ENCODE results near the gene MTX1.
"Not testable (repeated sequence)": the region's sequence is repeated elsewhere in the genome, so short reads cannot be mapped to it uniquely, and the experiment has no call there.

Gene MTX1

DNA sequence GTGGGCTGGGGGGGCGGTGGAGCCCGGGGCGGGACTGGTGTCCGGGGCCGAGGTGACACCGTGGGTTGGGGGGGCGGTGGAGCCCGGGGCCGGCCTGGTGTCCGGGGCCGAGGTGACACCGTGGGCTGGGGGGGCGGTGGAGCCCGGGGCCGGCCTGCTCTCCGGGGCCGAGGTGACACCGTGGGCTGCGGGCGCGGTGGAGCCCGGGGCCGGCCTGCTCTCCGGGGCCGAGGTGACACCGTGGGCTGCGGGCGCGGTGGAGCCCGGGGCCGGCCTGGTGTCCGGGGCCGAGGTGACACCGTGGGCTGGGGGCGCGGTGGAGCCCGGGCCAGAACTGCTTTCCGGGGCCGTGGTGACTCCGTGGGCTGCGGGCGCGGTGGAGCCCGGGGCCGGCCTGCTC is 18.6 kb upstream of the MTX1 start:
- not testable (repeated sequence) for DNase-seq

DNA sequence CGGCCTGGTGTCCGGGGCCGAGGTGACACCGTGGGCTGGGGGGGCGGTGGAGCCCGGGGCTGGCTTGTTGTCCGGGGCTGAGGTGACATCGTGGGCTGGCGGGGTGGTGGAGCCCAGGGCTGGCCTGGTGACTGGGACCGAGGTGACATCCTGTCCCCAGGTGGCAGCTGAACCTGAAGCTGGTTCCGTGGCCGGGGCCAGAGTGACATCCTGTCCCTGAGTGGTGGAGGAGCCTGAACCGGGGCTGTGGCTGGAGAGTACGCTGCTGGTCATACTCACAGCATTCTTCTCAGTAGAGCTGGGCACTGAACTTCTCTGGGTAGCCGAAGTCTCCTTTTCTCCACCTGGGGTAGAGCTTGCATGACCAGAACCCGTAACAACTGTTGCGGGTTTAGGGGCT is 16.6 kb upstream of the MTX1 start:
- DNase-seq, result no peak

DNA sequence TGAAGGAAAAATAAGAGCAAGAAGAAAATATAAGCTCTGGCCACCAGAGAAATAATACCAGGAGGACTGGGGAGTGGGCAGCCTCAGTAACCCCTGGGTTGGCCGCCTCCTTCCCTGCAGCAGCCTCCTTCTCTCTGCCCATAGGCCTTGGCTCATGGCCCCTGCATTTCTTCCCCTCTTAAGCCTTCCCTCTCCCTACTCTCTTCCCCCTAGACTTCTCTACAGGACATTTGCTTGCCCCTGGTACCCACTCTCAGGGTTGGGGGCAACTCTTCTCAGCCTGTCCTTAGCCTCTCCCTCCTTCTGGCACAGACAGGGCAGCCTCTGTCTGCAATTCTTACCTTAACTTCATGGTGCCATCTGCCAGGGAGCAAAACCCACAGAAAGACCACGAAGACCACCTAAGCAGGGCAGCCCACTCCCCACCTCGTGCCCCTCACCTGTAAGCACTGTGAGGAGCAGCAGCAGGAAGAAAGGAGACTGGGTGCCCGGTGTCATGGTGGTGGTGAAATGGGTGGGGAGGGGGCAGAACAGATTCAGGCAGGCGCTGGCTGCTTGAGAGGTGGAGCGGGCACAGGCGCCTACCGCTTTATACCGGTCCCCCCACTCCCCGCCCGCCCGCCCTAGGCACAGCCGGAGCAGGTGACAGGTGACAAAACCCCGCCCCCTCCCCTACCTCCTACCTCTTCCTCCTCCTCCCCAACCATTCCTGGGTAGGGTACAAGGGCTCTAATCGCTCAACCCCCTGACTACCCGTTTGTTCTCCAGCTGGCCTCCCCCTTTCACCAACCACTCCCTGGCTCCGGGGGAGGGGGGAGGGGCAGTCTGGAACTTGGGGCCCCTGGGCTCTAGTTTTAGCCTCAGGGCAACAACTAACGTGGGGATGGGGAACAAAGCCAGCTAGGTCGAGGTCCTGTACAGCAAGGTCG is 15.9 kb upstream of the MTX1 start:
- peak; percentile 89 for DNase-seq

DNA sequence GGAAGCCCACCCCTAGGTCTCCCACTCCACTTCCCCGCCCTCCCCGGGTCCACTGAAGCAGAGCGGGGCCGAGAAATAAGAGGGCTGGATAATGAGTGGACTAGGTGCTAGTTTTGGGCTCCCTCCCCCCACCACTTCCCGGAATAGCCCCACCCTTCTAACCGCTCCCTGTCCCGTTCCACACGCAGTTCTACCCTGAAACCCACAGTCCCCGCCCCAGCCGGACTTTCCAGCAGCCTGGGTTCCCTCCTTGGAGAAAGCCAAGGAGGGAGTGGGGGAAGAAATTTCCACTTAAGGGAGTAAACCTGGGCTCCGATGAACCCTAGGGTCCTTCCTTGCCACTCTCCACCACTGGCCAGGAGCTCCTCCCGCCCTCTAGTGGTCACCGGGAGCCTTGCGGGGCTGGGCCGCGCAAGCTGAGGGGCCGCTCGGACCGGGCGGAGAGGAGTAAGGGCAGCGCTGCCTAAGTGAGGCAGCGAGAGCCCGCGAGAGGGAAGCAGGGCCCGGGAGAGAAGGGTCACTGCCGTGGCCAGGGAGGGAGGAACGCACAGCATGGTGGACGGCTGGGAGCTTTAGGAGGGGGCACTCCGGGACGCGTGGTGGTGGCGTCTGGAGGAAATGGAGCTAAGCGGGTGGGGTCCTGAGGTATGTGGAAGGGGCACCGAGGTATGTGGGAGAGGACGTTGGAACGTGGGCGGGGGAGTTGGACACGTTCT is 15.1 kb upstream of the MTX1 start:
- DNase-seq, result peak; percentile 98

DNA sequence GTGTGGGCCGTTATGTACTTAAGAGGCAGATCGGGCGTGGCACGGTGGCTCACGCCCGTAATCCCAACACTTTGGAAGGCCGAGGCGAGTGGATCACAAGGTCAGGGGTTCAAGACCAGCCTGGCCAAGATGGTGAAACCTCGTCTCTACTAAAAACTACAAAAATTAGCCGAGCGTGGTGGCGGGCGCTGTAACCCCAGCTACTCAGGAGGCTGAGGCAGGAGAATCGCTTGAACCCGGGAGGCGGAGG is 14.6 kb upstream of the MTX1 start:
- not testable (repeated sequence) for DNase-seq

DNA sequence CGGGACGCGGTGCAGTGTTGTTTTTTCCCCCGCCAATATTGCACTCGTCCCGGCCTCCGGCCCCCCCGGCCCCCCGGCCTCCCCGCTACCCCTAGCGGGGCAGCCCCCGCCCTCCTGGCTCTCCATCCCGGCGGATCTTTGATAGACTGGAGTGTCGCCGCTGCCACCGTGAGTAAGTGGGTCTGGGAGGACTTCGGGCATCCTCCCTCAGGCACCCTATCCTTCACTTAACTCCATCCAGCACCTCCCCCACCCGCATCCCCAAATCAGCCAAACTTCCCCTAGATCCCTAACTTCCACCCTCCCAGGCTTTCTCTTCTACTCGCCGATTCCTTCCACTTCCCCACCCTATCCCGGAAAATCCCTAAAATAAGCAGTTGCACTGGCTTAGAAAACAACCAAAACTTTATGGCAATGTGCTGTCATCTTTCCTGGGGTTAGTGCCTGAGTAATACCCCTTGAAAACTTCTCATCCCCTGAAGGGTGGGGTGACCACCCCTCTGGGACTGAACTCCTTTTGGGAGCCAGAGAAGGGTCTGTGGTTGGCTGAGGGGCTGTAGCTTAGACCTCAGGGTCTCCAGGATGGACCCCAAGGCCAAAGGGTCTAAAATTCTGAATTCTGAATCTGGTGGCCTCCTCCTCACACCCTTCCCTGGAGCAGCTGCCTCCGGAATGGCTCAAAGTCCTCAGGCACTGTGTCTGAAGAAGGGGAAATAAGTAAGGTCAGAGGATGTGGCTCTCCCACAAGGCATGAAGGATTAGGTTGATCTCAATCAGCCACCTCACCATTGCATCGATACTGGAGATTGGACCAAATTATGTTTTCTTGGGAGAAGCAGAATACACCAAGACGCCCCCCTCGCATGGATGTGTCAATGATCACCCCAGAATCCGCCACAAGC is 13.0 kb upstream of the MTX1 start:
- no peak for DNase-seq

DNA sequence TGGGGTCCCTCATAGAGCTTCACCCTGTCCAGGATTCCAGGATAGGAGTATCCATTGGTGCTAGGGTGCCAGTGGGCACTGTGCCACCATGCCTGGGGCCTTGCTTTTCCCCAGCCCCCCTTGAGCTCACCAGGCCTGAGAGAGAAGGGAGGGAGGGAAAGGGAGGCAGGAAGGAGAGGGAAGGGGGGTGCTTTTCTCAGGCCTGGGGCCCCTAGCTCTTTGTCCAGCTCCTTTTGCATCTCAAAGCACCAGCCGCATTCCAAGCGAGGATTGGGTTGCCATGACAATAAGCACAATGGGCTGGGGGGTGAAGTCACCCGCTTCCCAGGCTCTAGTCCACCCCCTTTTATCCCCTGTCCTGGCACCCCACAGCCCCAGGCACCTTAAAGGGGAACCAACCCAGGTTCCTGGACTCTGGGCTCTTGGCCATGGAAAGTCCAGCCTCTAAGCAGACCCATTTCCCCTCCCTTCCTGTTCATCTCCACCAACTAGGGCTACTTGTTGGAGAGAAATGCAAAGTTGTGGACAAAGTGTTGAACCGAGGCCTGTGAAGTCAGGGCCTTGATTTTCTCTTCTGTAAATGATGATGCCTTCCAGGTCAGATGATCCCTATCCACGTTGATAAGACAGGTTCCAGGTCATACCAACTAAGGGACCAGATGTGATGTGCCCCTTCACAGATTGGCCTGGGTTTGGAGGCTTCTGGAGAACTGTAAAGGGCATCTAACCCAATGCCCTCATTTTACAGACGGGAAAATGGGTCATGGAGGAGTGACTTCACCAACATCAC is 12.2 kb upstream of the MTX1 start:
- no peak for DNase-seq

DNA sequence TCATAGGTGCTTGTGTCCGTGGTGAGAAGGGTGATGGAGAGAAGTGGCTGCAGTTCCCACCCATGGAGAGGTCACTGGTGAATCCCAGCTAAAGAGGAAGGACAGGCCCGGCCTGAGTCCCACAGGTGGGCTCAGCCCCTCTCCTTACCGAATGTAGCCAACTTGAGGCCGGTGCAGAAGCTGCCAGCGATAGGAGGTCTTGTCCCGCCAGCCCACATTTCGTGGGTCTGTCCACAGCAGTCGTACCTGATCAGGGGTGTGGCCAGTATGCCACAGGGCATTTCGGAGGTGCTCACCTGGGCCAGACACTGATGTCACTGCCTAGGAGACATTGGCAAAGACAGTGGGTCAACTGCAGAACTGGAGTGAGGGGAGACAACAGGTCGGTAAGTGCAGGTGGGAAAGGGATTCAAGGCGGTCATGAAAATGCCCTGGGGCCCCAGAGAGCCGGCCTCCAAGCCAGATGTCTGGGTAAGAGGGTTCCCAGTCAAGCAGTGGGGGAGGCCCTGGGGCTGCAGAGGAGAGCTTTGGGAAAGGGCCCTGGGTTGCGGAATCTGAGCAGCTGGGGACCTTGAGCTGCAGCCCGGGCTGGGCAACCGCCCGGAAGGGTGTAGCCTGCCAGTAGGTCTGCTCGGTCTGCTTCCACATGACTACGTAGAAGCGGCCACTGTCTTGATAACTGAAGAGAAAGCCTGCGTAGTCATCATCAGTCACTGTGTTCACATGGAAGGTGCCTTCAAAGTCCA is 11.4 kb upstream of the MTX1 start:
- no peak for DNase-seq

DNA sequence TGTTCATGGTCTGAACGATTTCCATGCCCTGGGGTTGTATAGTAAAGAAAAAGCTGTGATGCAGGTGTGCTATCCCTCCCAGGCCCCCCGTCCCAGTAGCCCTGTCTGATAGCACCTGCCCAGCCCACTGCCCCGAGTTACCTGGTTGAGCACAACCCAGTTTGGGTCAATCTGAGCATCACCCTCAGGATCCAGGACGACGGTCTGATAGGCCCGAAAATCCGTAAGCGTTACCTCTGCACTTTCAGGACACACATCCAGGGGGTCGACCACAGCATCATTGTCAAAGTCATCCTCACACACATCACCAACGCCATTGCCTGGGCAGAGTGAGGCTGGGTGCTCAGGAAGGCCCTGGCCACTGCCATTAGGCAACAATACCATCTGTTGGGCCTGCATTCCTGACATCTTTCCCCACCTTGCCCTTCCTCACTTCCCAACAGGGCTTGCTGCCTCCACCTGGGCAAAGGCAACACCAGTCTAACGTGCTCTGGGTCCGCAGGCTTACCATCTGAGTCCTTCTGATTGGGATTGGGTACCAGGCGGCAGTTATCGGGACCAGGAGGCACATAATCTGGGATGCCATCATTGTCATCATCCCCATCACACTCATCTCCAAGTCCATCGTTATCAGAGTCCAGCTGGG is 10.5 kb upstream of the MTX1 start:
- DNase-seq, result no peak

DNA sequence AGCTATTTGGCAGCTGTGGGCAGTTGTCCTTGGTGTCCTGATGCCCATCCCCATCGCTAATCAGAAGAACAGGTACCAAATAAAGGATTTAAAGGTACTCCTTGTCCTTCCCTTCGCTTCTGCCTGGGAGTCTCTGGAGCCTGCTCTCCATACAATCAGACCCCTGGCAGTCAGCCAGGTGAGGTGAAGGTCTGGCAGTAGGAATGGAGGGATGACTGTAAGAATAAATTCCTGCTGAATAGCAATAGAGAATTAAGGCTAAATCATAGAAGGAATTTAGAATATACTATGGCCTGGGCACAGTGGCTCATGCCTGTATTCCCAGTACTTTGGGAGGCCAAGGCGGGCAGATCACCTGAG is 10.0 kb upstream of the MTX1 start:
- DNase-seq, result no peak

DNA sequence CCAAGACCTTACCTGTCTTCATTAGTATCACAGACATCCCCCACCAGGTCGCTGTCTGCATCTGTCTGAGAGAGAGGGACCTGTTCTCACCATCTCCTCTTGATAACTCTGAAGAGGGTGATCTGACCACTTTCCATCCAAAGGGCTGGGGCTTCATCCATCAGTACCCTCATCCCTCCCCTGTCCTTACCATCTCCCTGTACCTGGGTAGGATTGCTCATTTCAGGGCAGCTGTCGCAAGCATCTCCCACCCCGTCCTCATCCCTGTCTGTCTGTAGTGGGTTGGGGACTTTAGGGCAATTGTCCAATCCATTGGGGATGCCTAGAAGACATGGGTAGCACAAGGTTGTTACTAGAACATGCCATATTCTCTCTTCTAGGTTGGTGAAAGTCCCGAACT is 8.7 kb upstream of the MTX1 start:
- DNase-seq, result no peak

DNA sequence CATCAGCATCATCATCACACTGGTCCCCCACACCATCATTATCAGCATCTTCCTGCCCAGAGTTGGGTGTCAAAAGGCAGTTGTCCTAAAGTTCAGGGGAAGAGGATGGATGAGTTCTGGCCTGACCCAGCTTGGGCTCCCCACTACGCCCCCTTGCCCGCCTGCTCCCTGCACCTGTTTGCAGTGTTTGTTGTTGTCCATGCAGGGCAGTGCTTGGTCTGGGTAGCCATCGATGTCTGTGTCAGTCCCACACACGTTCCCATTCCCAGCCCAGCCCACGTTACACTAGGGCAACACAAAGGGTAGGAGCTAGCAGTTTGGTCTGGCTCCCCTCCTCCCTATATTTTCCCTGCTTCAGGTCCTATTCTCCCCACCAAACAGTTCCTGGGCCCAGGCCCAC is 7.6 kb upstream of the MTX1 start:
- no peak for DNase-seq

DNA sequence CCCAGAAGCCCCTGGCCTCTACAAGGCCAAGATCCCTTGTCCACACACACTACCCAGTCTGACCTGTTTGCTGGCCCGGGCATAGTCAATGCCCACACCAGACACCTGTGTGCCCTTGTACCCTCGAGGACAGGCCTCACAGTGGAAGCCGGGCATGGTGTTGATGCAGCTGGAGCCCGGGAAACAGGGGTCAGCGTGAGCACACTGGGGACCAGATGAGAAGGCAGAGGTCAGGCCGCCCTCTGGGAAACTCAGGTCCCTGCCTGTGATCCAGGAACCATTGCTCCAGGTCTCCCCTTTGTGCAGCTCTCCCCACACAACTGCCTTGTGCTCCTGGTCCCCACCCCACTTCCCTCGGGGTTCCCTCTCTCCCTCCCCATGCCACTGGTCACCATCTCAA is 6.3 kb upstream of the MTX1 start:
- no peak for DNase-seq

DNA sequence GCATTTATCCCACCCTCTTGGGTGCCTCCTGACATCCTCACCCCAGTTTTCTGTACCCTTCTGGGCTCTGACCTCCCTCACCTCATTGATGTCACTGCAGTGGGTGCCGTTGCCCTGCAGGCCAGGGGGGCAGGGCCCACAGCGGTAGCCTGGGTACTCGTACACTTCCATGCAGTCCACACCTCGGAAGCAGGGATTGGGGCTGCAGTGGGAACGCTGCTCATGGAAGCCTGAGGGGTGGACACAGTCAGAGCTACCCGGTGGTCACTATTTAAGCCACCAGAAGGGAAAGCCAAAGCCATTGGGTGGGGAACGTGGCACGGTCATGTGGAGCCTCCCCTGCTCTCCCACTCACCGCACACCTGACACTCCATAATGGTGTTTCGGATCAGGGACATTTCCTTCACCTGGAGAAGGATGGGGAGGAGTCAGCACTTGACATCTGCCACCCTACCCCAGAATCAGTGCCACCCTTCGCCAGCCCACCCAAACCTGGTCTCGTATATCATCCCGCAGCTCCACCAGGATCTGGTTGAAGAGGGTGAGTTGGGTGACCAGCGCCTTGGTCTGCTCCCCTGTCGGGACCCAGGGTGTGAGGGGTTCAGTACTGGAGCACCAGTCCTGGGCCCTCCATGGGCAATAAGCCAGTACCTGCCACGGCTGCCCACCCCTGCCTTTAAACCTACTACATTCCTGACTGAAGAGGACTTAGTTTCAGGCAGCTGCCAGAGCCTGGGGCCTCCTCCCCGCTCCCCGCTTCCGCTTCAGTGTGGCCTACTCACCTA is 5.6 kb upstream of the MTX1 start:
- no peak for DNase-seq

DNA sequence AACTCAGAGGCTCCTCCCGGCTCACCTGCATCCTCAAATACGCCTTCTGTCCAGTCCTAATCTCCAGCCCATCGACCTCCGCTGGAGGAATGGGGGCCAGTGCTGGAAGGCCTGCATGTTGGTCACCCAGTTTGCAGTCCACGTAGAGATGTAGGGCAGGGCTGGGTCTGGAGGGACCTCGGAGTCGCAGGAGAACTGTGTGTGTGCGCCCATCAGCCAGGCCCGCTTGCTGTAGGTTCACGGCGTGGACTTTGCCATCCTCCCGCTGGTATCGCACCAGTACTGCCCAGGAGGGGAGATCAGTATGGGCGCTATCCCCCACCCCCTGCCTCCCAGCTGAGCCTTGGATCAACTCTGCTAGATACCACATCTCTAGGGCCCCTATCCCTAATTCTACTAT is 3.5 kb upstream of the MTX1 start:
- DNase-seq, result no peak

DNA sequence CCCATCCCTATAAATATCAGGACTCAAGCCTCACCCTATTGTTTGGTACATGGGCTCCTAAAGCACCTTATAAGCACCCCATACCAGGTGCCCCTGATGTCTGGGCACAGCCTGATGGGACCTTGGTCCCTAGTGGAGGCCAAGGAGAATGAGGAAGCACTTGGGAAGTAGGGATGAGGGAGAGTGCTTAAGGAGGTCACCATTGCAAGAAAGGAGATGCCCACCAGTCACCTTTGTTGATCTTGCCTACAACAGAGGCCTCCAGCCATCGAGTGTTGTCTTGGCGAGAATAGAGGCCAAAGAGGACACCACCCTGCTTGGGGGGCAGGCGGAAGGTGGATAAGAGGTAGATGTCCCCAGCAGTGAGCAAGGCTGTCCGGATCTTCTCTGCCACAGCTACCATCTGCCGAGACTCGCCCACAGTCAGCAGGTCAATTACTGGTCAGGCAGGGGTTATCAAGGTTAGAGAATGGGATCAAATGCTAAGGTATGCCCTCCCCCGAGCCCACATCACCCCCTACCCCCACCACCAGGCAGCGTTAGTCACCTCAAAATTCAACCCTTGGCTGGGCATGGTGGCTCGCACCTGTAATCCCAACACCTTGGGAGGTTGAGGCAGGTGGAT is 2.4 kb upstream of the MTX1 start:
- no peak for DNase-seq

DNA sequence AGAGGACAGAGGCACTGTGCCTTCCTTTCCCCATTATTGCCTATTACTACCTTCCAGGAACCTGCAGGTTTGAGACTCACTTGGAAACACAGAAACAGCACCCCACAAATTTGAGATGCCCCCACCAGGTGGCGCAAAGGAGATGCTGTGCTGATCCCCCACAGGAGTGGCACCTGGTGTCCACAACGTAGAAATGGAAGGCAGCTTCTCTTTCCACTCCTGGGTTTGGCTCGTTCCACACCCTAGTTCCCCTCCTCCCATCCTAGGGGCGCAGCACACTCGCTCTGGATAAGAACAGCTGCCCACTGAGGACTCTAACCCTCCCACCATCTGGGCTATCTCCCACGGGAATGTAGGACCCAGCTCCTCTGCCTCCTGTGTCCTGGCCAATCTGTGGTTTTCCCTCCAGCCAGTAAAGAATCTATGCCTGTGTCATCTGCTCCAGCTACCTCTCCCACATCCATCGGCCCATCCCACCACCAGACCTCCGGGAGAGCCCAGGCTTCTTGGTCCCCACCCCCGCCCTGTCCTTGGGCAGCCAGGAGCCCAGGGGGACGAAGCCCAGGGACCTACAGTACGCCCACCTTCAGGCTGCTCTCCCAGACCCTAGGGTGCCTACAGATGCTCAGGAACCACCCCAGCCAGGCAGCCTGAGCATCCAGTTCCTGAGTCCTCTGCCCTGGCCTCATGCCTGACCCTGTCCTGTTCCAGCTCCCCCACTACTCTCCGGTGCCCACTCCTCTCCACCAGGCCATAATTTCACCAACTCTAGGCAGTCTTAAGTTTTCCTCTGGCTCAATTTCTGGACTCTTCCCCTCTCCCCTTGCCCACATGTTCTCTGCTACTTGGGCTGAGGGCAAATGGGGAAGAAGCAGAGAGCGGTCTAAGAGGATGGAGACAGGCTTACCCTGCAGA is 1.3 kb upstream of the MTX1 start:
- peak; percentile 92 for DNase-seq

DNA sequence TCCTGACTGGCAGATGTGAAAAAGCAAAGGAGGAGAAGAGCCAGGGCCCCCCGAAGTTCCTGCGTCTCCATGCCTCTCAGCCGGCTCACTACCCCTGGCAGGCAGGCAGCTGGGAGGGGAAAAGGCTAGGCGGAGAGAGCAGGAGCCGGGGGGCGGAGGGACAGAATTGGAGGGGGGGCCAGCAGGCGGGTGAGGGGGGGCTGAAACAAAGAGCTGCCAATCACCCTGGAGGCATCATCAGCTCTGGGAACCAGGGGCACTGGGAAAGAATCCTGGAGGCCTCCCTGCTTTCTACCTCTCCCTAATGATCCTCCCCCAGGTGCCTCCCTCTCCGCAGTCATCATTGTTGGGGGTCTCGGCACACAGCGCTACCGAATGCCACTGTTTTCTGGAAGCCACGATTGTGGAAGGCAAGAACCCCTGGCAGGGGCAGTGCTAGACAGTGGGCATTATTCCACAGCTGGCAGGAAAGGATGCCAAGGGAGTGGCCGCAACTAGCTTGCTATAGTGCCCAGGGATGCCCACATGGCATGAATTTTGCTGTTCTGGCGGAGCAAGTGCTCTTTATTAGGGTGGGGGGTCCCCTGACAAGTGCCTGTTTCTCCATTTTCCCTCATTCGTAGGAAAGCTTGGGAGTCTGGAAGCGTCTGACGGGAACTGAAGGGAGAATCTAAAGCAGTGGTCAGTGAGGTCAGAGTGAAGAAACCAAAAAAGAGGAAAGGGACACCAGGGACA is 522 bp upstream of the MTX1 start, which contains the start of gene THBS3:
TSS of gene THBS3 (minus strand) at position 92 of the 735 bp plus-strand sequence. CDS start at position 71, 21 bp downstream.
- DNase-seq, result peak; percentile 30

All from hematopoietic multipotent progenitor cell treated with erythropoietin and hydrocortisone succinate and interleukin-3 and kit ligand, for 8 days (in vitro differentiated cells).